ENCODE results near the gene JAG2. TPM values are rescaled to one million over a fixed set of nuclear protein-coding genes. Genes with fewer than 3 reads are reported as not detected.

JAG2 gene
- total and polyA plus RNA-seq, 7 donors: 10.6 to 34.0 (median 25.9) TPM

DNA sequence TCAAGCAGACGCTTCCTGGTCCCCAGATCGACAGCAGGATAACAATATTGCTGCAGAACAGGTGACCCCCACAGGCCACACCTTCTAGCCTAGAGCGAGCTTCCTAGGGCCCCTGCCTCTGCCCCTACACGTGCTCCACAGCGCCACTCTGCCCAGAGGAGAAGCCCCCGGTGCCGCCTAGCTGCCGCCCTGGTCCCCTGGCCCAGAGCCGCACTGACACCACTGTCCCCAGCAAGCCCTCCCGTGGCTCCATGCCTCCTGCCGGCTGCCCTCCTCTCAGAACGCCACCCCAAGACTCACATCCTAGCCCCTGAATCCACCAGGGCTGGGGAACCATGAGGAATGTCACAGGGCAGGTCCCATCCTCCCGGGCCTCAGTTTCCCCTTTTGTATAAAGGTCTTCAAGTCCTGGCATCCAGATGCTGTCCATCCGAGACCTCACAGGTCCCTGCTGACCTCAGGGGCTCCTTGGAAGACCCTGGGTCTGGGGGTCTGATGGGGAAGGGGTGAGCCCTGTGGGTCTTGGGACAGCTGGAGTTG, 31.0 kb downstream of the JAG2 start:
- Histone ChIP-seq H3K36me3 (ENCODE audit: insufficient read depth in 1 of 2, low read depth in 1 of 2) (peaks cover 0 to 23% of the 10 kb centered on the region in 2 donors), H3K27me3 (ENCODE audit: insufficient read depth in 3 of 3, low read length in 2 of 3) (no peaks in the 10 kb centered on the region), H3K4me3 (no peak overlapping the region), H3K27ac (no peak overlapping the region), H3K9me3 (peaks cover 11% of the 10 kb centered on the region), H3K4me1 (no peaks in the 10 kb centered on the region)
- WGBS, 3 donors: 81 to 86% (median 84%) methylated on average over 13 to 14 of the region's 14 CpGs
- intact Hi-C loops (cut with DNase I): no loop called here
- DNase-seq (no peak), ATAC-seq (no peak)
- TF ChIP-seq, protein P1, sequence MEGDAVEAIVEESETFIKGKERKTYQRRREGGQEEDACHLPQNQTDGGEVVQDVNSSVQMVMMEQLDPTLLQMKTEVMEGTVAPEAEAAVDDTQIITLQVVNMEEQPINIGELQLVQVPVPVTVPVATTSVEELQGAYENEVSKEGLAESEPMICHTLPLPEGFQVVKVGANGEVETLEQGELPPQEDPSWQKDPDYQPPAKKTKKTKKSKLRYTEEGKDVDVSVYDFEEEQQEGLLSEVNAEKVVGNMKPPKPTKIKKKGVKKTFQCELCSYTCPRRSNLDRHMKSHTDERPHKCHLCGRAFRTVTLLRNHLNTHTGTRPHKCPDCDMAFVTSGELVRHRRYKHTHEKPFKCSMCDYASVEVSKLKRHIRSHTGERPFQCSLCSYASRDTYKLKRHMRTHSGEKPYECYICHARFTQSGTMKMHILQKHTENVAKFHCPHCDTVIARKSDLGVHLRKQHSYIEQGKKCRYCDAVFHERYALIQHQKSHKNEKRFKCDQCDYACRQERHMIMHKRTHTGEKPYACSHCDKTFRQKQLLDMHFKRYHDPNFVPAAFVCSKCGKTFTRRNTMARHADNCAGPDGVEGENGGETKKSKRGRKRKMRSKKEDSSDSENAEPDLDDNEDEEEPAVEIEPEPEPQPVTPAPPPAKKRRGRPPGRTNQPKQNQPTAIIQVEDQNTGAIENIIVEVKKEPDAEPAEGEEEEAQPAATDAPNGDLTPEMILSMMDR (IDR thresholded peaks at IDR 0.05): no peak

DNA sequence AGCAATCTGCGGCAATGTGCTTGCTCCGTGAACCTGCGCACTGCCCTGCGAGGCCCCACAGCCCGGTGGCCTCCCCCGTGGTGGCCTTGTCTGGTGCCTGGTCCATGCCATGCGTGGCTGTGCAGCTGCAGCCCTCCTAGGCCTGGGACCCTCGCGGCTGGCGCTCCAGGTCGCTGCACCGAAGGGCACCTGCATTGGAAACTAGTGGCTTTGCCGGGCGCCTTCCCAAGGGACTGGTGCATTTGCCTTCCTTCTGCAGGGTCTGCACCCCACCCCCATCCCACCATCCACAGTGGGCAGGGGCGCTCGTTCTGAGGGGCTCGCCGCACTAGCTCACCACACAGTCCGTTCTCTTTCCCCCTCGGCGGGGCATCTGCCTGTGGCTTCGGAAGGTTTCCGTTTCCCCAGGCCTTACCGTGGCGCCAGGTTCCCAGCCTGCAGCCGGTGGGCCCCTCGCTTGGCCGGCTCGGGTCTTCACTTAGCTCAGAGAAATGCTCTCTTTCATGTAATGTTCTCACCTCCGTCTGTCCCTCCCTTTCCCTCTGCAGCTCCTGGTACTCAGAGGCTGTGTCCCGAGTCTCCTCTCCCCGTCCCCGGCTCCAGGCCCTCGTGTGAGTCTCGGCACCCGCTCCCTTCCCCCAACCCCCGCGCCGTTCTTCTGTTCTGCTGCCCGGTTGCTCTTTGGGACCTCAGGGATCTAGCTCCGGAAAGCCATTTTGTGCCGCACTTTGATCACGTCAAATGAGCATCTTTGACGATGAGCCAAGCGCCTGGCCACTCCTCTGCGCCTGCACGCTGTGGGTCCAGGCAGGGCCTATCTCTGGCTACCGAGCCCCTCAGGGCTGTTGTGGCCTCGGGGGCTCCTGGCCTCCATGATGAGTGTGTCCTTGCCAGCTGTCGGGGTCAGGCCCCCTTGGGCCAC, 31.9 kb downstream of the JAG2 start:
- no peak overlapping the region for H3K4me3 ChIP-seq
- TF ChIP-seq, protein P1 (IDR thresholded peaks at IDR 0.05): no peak
- ATAC-seq (no peak), DNase-seq (no peak)
- H3K27me3 ChIP-seq (ENCODE audit: insufficient read depth in 3 of 3, low read length in 2 of 3): no peaks in the 10 kb centered on the region
- intact Hi-C loops (cut with DNase I): no loop called here
- 77 to 78% (median 77%) methylated on average over 49 to 50 of the region's 50 CpGs for WGBS, 3 donors
- no peak overlapping the region for H3K27ac ChIP-seq
- no peaks in the 10 kb centered on the region for H3K4me1 ChIP-seq
- H3K36me3 ChIP-seq (ENCODE audit: insufficient read depth in 1 of 2, low read depth in 1 of 2): peaks cover 0 to 14% of the 10 kb centered on the region in 2 donors
- H3K9me3 ChIP-seq: peaks cover 11% of the 10 kb centered on the region

DNA sequence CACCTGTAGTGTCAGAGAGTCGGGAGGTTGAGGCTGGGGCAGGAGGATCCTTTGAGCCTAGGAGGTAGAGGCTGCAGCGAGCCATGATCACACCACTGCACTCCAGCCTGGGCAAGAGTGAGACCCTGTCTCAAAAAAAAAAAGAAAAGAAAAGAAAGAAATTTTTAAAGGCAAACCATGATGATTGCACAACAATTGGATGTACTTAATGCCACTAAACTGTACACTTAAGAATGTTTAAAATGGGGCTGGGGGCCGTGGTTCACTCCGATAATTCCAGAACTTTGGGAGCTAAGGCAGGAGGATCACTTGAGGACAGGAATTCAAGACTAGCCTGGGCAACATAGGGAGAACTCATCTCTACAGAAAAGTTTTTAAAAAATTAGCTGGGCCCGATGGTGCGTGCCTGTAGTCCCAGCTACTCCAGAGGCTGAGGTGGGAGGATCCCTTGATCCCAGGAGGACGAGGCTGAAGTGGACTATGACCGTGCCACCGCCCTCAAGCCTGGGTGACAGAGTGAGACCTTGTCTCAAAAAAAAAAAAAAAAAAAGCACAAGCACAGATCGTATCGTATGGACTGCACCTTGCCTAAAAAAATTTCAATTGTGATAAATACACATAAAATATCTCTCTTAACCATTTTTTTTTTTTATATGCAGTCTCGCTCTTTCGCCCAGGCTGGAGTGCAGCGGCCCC, 32.7 kb downstream of the JAG2 start:
- Histone ChIP-seq H3K4me1 (no peaks in the 10 kb centered on the region), H3K9me3 (peaks cover 11% of the 10 kb centered on the region), H3K4me3 (no peak overlapping the region), H3K27me3 (ENCODE audit: insufficient read depth in 3 of 3, low read length in 2 of 3) (no peaks in the 10 kb centered on the region), H3K36me3 (ENCODE audit: insufficient read depth in 1 of 2, low read depth in 1 of 2) (peaks cover 0 to 6% of the 10 kb centered on the region in 2 donors), H3K27ac (no peak overlapping the region)
- no peak for ATAC-seq
- TF ChIP-seq, protein P1 (IDR thresholded peaks at IDR 0.05): no peak
- 87 to 89% (median 89%) methylated on average over 14 of the region's 14 CpGs for WGBS, 3 donors
- intact Hi-C loops (cut with DNase I): no loop called here
- DNase-seq: no peak

DNA sequence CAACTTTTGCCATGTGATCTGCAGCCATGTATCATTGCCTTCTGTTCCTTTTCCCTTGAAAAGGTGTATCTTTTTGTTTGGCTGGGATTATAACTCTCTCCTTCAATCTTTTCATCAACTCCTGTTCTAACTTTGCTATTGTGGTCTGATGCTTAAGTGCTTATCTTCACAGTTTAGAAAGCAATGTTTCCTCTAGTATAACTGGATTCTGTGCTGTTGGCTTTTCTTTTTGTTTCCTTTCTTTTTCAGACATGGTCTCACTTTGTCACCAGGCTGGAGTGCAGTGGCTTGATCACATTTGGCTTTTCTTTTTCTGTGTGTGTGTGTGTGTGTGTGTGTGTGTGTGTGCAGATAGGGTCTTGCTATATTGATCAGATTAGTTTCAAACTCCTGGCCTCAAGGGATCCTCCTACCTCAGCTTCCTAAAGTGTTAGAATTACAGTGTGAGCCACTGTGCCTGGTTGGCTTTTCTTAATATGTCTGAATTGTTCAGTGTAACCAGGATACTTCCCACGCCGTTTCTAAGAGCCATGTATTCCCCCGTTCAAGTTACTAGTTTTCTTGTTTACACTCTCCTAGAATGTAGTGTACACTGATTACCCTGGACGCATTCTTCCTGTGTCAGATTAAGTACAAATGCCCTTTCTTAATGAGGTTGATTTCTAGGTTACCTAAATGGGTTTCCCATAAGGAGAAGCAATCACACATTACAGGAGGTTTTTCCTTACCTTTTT, 35.5 kb downstream of the JAG2 start:
- ATAC-seq (no peak), DNase-seq (no peak)
- no peaks in the 10 kb centered on the region for H3K4me1 ChIP-seq
- H3K27me3 ChIP-seq (ENCODE audit: insufficient read depth in 3 of 3, low read length in 2 of 3): no peaks in the 10 kb centered on the region
- TF ChIP-seq, protein P1 (IDR thresholded peaks at IDR 0.05): no peak
- H3K27ac ChIP-seq: no peak overlapping the region
- 37 to 43% (median 40%) methylated on average over 4 of the region's 4 CpGs for WGBS, 3 donors
- H3K9me3 ChIP-seq: peaks cover 5% of the 10 kb centered on the region
- intact Hi-C loops (cut with DNase I): no loop called here
- no peaks in the 10 kb centered on the region for H3K36me3 ChIP-seq (ENCODE audit: insufficient read depth in 1 of 2, low read depth in 1 of 2)
- no peak overlapping the region for H3K4me3 ChIP-seq
